ENCODE results near the gene KIRREL1. TPM values are rescaled to one million over a fixed set of nuclear protein-coding genes. Genes with fewer than 3 reads are reported as not detected.
A peak's percentile ranks its signal among the peaks of the same experiment; 100 is the strongest.

Gene KIRREL1
- total and polyA plus RNA-seq, 2 donors (not counting 1 experiment from before 2014, with no cell fraction given), result 55.5 to 123 TPM

DNA sequence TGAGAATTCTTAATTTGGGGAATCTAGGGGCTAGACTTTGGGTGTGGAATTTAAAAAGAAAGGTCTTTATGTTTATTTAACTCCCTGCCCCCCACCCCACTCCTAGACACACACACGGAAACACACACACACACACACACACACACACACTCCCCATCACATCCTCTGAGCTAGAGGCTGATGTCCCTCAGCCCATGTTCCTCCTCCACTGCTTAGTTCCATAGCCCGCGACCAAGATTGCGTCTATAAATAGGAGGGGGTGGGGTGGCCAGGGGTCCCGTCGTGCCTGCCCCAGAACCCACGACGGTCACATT lies 655 bp upstream of the KIRREL1 start:
- H3K27ac ChIP-seq (ENCODE audit: insufficient read depth, low read length), result peak overlapping the region; percentile 75
- H3K9ac ChIP-seq (ENCODE audit: insufficient read depth, low read length), result no peak overlapping the region
- H3K9me3 ChIP-seq (ENCODE audit: control insufficient read depth, insufficient read depth, low read depth, low read length), result no peaks in the 10 kb centered on the region
- H3K4me1 ChIP-seq (ENCODE audit: control insufficient read depth, extremely low read depth, insufficient read depth, low read length), result peaks cover 15% of the 10 kb centered on the region
- H3K36me3 ChIP-seq (ENCODE audit: control insufficient read depth, insufficient read depth, low read length), result no peaks in the 10 kb centered on the region
- H4K20me1 ChIP-seq (ENCODE audit: control insufficient read depth, extremely low read depth, insufficient read depth, low read length), result no peaks in the 10 kb centered on the region
- H2AFZ ChIP-seq (ENCODE audit: low read length), result peak overlapping the region; percentile 52
- no peak for DNase-seq (ENCODE audit: low read depth in 2 of 2)
- peak overlapping the region; percentile 75 for H3K4me2 ChIP-seq (ENCODE audit: extremely low read depth, insufficient read depth, low read length)
- peaks cover 2% of the 10 kb centered on the region for H3K27me3 ChIP-seq (ENCODE audit: control insufficient read depth, insufficient read depth, low read length)
- peak overlapping the region; percentile 87 to 99 (median 91) for H3K4me3 ChIP-seq (replicated peaks in 1 of 4; ENCODE audit: control extremely low read depth in 1 of 4, insufficient read depth in 1 of 4, low read depth in 3 of 4, low read length in 4 of 4)
- peaks cover 43% of the 10 kb centered on the region for H3K79me2 ChIP-seq (ENCODE audit: control insufficient read depth, insufficient read depth, low read length)
- TF ChIP-seq EZH2 (IDR thresholded peaks at IDR 0.05; ENCODE audit: low read length, missing control alignments), result no peak
- TF ChIP-seq, protein P1, sequence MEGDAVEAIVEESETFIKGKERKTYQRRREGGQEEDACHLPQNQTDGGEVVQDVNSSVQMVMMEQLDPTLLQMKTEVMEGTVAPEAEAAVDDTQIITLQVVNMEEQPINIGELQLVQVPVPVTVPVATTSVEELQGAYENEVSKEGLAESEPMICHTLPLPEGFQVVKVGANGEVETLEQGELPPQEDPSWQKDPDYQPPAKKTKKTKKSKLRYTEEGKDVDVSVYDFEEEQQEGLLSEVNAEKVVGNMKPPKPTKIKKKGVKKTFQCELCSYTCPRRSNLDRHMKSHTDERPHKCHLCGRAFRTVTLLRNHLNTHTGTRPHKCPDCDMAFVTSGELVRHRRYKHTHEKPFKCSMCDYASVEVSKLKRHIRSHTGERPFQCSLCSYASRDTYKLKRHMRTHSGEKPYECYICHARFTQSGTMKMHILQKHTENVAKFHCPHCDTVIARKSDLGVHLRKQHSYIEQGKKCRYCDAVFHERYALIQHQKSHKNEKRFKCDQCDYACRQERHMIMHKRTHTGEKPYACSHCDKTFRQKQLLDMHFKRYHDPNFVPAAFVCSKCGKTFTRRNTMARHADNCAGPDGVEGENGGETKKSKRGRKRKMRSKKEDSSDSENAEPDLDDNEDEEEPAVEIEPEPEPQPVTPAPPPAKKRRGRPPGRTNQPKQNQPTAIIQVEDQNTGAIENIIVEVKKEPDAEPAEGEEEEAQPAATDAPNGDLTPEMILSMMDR (conservative IDR thresholded peaks at IDR 0.05 in 1 of 2, IDR thresholded peaks at IDR 0.05 in 1 of 2; ENCODE audit: low read depth in 1 of 2, low read length in 2 of 2), result no peak

DNA sequence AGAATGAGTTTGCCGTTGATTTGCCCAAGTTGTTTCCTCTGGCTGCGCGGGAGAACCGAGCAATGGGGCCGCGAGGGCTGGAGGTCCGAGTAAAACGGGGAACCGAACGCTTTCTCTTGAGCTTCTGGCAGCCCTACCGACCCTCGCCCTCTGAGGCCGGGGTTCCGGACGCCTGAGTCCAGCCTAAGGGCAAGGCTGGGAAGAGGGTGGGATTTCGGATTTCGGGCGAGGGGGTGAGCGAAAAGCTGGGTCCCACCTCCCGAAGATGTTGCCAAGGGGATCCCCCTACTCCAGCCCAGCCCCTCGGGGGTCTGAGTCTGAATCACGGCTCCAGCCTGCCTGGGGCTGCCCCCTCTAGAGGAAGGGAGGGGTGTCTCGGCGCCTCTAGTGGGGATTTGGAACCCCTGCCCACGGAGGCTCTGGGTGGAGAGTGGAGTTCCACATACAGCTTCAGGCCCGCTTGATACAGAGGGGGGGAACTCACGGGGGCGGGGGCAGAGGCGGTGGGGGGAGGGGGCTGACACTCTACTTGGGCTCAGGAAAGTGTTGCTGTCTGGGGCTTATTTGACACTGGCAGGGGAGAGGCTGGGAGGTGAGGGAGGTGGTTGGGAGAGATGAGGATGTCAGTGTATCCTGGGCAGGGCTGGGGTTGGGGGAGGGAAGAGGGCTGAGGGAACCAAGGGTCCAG lies 617 bp downstream of the KIRREL1 start:
- H3K4me1 ChIP-seq (ENCODE audit: control insufficient read depth, extremely low read depth, insufficient read depth, low read length), result peaks cover 17% of the 10 kb centered on the region
- H3K4me3 ChIP-seq (replicated peaks in 1 of 4; ENCODE audit: control extremely low read depth in 1 of 4, insufficient read depth in 1 of 4, low read depth in 3 of 4, low read length in 4 of 4), result peak overlapping the region; percentile 87 to 99 (median 91)
- TF ChIP-seq EZH2 (IDR thresholded peaks at IDR 0.05; ENCODE audit: low read length, missing control alignments), result no peak
- TF ChIP-seq, protein P1 (conservative IDR thresholded peaks at IDR 0.05 in 1 of 2, IDR thresholded peaks at IDR 0.05 in 1 of 2; ENCODE audit: low read depth in 1 of 2, low read length in 2 of 2), result peak; percentile 23 to 32
- no peaks in the 10 kb centered on the region for H3K9me3 ChIP-seq (ENCODE audit: control insufficient read depth, insufficient read depth, low read depth, low read length)
- H3K36me3 ChIP-seq (ENCODE audit: control insufficient read depth, insufficient read depth, low read length), result no peaks in the 10 kb centered on the region
- H4K20me1 ChIP-seq (ENCODE audit: control insufficient read depth, extremely low read depth, insufficient read depth, low read length), result no peaks in the 10 kb centered on the region
- peak overlapping the region; percentile 80 for H3K9ac ChIP-seq (ENCODE audit: insufficient read depth, low read length)
- no peak overlapping the region for H2AFZ ChIP-seq (ENCODE audit: low read length)
- DNase-seq (ENCODE audit: low read depth in 2 of 2), result no peak
- H3K4me2 ChIP-seq (ENCODE audit: extremely low read depth, insufficient read depth, low read length), result peak overlapping the region; percentile 99
- H3K27ac ChIP-seq (ENCODE audit: insufficient read depth, low read length), result peak overlapping the region; percentile 75
- H3K27me3 ChIP-seq (ENCODE audit: control insufficient read depth, insufficient read depth, low read length), result no peaks in the 10 kb centered on the region
- peaks cover 56% of the 10 kb centered on the region for H3K79me2 ChIP-seq (ENCODE audit: control insufficient read depth, insufficient read depth, low read length)

DNA sequence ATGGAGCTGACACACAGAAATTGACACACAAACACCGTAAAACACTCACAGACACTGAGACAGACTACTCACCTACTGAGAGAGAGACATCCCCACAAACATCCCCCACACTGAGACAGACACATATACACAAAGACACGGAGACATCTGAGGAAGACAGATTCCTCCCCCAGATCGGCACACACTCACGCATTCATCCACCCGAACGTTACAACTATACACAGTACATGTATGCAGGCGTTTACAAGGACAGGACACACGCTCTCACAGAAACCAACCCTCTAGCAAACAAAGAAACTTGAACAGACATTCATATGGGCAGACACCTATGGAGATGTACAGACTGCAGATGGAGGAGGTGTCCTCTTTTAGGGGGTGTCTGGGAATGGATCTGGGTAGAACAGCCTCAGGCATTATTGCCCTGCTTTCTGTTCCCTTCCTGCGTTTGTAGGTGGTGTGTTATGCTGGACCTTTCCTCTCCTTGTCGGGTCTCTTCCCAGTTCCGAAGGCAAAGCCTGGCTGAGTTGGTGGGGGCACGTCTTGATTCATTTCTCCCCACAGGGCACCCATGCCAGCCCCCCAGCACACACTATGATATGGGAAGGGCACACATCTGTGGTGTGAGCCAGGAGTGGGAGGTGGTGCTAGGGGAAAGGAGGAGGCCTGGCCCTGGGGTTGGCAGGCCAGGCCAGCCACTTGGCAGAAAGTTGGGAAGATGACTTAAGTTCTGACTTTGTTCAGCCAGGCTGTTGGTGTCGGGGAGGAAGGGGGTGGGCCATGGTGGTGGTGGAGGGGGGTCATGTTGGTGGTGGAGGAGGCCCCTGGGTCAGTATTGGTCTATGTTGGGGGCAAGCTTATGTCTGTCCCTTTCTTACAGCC lies 1.5 kb downstream of the KIRREL1 start:
- Histone ChIP-seq H3K79me2 (ENCODE audit: control insufficient read depth, insufficient read depth, low read length) (peaks cover 65% of the 10 kb centered on the region), H4K20me1 (ENCODE audit: control insufficient read depth, extremely low read depth, insufficient read depth, low read length) (no peaks in the 10 kb centered on the region), H3K4me1 (ENCODE audit: control insufficient read depth, extremely low read depth, insufficient read depth, low read length) (peaks cover 22% of the 10 kb centered on the region), H3K4me3 (replicated peaks in 1 of 4; ENCODE audit: control extremely low read depth in 1 of 4, insufficient read depth in 1 of 4, low read depth in 3 of 4, low read length in 4 of 4) (peak overlapping the region; percentile 87 to 99 (median 91)), H3K9ac (ENCODE audit: insufficient read depth, low read length) (peak overlapping the region; percentile 52), H3K27ac (ENCODE audit: insufficient read depth, low read length) (peak overlapping the region; percentile 69), H2AFZ (ENCODE audit: low read length) (no peak overlapping the region), H3K4me2 (ENCODE audit: extremely low read depth, insufficient read depth, low read length) (peak overlapping the region; percentile 99), H3K36me3 (ENCODE audit: control insufficient read depth, insufficient read depth, low read length) (no peaks in the 10 kb centered on the region), H3K27me3 (ENCODE audit: control insufficient read depth, insufficient read depth, low read length) (no peaks in the 10 kb centered on the region), H3K9me3 (ENCODE audit: control insufficient read depth, insufficient read depth, low read depth, low read length) (no peaks in the 10 kb centered on the region)
- TF ChIP-seq, protein P1 (conservative IDR thresholded peaks at IDR 0.05 in 1 of 2, IDR thresholded peaks at IDR 0.05 in 1 of 2; ENCODE audit: low read depth in 1 of 2, low read length in 2 of 2), result no peak
- TF ChIP-seq EZH2 (IDR thresholded peaks at IDR 0.05; ENCODE audit: low read length, missing control alignments), result no peak
- peak; percentile 37 to 41 for DNase-seq (ENCODE audit: low read depth in 2 of 2)

Measured in fibroblast of lung (primary cell).